ENCODE measurements around the gene SLAMF7. TPM values are rescaled to one million over a fixed set of nuclear protein-coding genes. Genes with fewer than 3 reads are reported as not detected.

The SLAMF7 gene
- total and polyA plus RNA-seq, 2 experiments from 2014 or later, result 0.11 TPM; not detected in 1

GRCh38 chr1:160741612-160742348 lies 2.7 kb downstream of the SLAMF7 start:
- H3K9me2 ChIP-seq (ENCODE audit: insufficient read depth), result no peaks in the 10 kb centered on the region
- Mint-ChIP-seq H3K9me3 (peaks cover 6% of the 10 kb centered on the region; the same call in 2 of the 3 replicates), H3K36me3 (ENCODE audit: low read depth) (0 out of 3 replicates have a peak, but pooled peaks cover 2% of the 10 kb centered on the region), H3K27me3 (ENCODE audit: insufficient read depth, low read depth, poor library complexity) (no peaks in the 10 kb centered on the region), H3K27ac (no peak overlapping the region), H3K4me1 (peaks cover 15% of the 10 kb centered on the region), H3K4me3 (no peak overlapping the region)
- H3K79me2 ChIP-seq (replicated peaks; ENCODE audit: insufficient read depth), result no peaks in the 10 kb centered on the region
- TF ChIP-seq CTCF (conservative IDR thresholded peaks at IDR 0.05; ENCODE audit: low read depth in 2 of 2) (peak; percentile 38 to 59), ZNF114 (CRISPR knock-in tag; IDR thresholded peaks at IDR 0.05) (no peak)
- H3K27me3 ChIP-seq (ENCODE audit: insufficient read depth), result no peaks in the 10 kb centered on the region
- no peak overlapping the region for H3K27ac ChIP-seq (ENCODE audit: low read depth)
- H3K4me3 ChIP-seq, result no peak overlapping the region
- H3F3A ChIP-seq (replicated peaks; ENCODE audit: low read depth), result no peaks in the 10 kb centered on the region
- no peaks in the 10 kb centered on the region for H3K4me1 ChIP-seq (ENCODE audit: insufficient read depth)
- H2AFZ ChIP-seq, result no peak overlapping the region; the same call in 1 of the 2 replicates
- DNase-seq (ENCODE audit: low spot score), result peak; percentile 41
- no peaks in the 10 kb centered on the region for H4K20me1 ChIP-seq (replicated peaks; ENCODE audit: insufficient read depth)
- H3K36me3 ChIP-seq (ENCODE audit: insufficient read depth), result no peaks in the 10 kb centered on the region
- peak; percentile 74 for ATAC-seq
- H3K4me2 ChIP-seq, result no peak overlapping the region

- H3K36me3 Mint-ChIP-seq (ENCODE audit: low read depth), result no peaks in the 10 kb centered on the region
- no peak overlapping the region for H3K4me3 ChIP-seq
- no peaks in the 10 kb centered on the region for H3K9me3 Mint-ChIP-seq
- H4K20me1 ChIP-seq (replicated peaks; ENCODE audit: insufficient read depth), result no peaks in the 10 kb centered on the region
- no peak overlapping the region for H3K27ac ChIP-seq (ENCODE audit: low read depth)
- H3K36me3 ChIP-seq (ENCODE audit: insufficient read depth), result no peaks in the 10 kb centered on the region
- H3K79me2 ChIP-seq (replicated peaks; ENCODE audit: insufficient read depth), result no peaks in the 10 kb centered on the region
- ATAC-seq, result no peak
- no peaks in the 10 kb centered on the region for H3F3A ChIP-seq (replicated peaks; ENCODE audit: low read depth)
- H3K4me2 ChIP-seq, result no peak overlapping the region
- H3K27ac Mint-ChIP-seq, result no peak overlapping the region
- peaks cover 1% of the 10 kb centered on the region; the same call in 1 of the 2 replicates for H3K9me2 ChIP-seq (ENCODE audit: insufficient read depth)
- H3K4me1 Mint-ChIP-seq, result peaks cover 21% of the 10 kb centered on the region
- H3K4me3 Mint-ChIP-seq, result no peak overlapping the region
- H2AFZ ChIP-seq, result no peak overlapping the region
- H3K27me3 ChIP-seq (ENCODE audit: insufficient read depth), result no peaks in the 10 kb centered on the region
- H3K27me3 Mint-ChIP-seq (ENCODE audit: insufficient read depth, low read depth, poor library complexity), result no peaks in the 10 kb centered on the region
- DNase-seq (ENCODE audit: low spot score), result no peak
- H3K4me1 ChIP-seq (ENCODE audit: insufficient read depth), result peaks cover 6% of the 10 kb centered on the region
- no peak for TF ChIP-seq EZH2phosphoT487 (IDR thresholded peaks at IDR 0.05; ENCODE audit: unreplicated experiment)
- TF ChIP-seq, protein P1, sequence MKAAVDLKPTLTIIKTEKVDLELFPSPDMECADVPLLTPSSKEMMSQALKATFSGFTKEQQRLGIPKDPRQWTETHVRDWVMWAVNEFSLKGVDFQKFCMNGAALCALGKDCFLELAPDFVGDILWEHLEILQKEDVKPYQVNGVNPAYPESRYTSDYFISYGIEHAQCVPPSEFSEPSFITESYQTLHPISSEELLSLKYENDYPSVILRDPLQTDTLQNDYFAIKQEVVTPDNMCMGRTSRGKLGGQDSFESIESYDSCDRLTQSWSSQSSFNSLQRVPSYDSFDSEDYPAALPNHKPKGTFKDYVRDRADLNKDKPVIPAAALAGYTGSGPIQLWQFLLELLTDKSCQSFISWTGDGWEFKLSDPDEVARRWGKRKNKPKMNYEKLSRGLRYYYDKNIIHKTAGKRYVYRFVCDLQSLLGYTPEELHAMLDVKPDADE (IDR thresholded peaks at IDR 0.05), result no peak
- no peak for TF ChIP-seq ZNF331 (CRISPR knock-in tag; IDR thresholded peaks at IDR 0.05; ENCODE audit: low read depth)
- no peak for TF ChIP-seq CTCF (conservative IDR thresholded peaks at IDR 0.05; ENCODE audit: low read depth in 2 of 2)
- TF ChIP-seq JUNB (IDR thresholded peaks at IDR 0.05; ENCODE audit: unreplicated experiment), result no peak
- TF ChIP-seq ZNF462 (CRISPR knock-in tag; IDR thresholded peaks at IDR 0.05), result no peak
Observed at GRCh38 chr1:160742428-160743127, 3.5 kb downstream of the SLAMF7 start.
